Nephron (organoid): ENCODE measurements around the gene RSPH6A.
A peak's percentile ranks its signal among the peaks of the same experiment; 100 is the strongest.
"Not testable (repeated sequence)": the region's sequence is repeated elsewhere in the genome, so short reads cannot be mapped to it uniquely, and the experiment has no call there.

Experiments used
- H3K27ac Mint-ChIP-seq, 3 experiments: 2 replicates each; pipeline ENCODE4 v1.8.0; 2020; ENCODE audit warnings: mixed read lengths in 3 of 3, mild to moderate bottlenecking in 2 of 3, moderate library complexity in 1 of 3
- H3K27me3 Mint-ChIP-seq: 2 replicates; pipeline ENCODE4 v1.8.0; 2021; ENCODE audit warnings: low read depth, mild to moderate bottlenecking, moderate library complexity, mixed read lengths
- H3K36me3 Mint-ChIP-seq: 2 replicates; pipeline ENCODE4 v1.8.0; 2020; ENCODE audit warnings: low read depth, mixed read lengths
- H3K4me1 Mint-ChIP-seq: 2 replicates; pipeline ENCODE4 v1.8.0; 2020; ENCODE audit warnings: mixed read lengths
- H3K4me3 Mint-ChIP-seq, 3 experiments: 2 replicates each; pipeline ENCODE4 v1.8.0; 2020; ENCODE audit warnings: mild to moderate bottlenecking in 3 of 3, mixed read lengths in 3 of 3, moderate library complexity in 2 of 3
- H3K9me3 Mint-ChIP-seq: 2 replicates; pipeline ENCODE4 v1.8.0; 2020; ENCODE audit warnings: mixed read lengths
- CTCF ChIP-seq, 3 experiments: fragments of 200-600 bp; sonication (generic); IDR thresholded peaks; one replicate each; pipeline ENCODE4 v1.5.0; 2021; ENCODE audit warnings: antibody characterized with exemption in 3 of 3; ENCODE audit not compliant: unreplicated experiment in 3 of 3

RSPH6A gene

DNA sequence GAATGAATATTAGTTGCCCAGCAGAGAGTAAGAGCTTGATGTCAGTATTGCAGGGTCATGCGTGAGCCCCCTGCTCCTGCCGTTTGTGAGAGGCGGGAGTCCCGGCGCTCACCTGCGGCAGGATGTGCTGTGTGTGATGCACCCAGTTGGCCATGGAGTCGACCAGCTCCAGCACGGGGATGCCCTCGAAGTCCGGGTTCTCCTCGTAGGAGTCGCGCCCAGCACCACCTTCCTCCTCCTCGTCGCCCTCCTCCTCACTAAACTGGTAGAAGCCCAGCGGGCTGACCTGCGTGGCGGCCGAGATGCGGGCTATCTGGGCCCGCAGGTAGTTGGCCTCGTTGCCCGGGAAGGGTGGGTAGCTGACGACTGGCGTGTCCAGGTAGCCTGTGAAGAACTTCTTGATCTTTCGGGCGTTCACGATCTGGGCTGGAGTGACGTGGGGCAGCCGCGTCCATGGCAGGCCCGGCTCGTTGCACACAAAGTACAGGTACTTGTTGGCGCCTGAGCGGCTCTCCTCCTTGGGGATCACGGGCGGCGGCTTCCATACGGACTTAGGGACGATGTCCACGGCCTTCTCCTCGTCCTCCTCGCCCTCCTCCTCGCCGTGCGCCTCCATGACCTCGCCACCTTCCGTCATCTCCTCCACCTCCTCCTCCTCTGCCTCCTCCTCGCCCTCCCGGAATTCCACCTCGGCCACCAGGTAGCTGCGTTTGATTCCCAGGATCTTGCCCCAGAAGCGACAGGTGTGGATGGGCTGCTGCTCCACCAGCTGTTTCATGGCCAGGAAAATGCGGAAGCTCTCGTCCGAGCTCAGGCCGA lies 10.8 kb downstream of the RSPH6A start:
- TF ChIP-seq CTCF (IDR thresholded peaks at IDR 0.05; ENCODE audit: unreplicated experiment in 3 of 3), result no peak
- Mint-ChIP-seq H3K4me3 (no peak overlapping the region), H3K4me1 (peaks cover 6% of the 10 kb centered on the region)

GRCh38 chr19:45801603-45802175 lies 13.4 kb downstream of the RSPH6A start:
- H3K27me3 Mint-ChIP-seq, result peaks cover 11% of the 10 kb centered on the region
- no peak overlapping the region for H3K27ac Mint-ChIP-seq
- no peak for TF ChIP-seq CTCF (IDR thresholded peaks at IDR 0.05; ENCODE audit: unreplicated experiment in 3 of 3)
- no peaks in the 10 kb centered on the region for H3K36me3 Mint-ChIP-seq
- H3K9me3 Mint-ChIP-seq, result no peaks in the 10 kb centered on the region
- H3K4me3 Mint-ChIP-seq, result peak overlapping the region in 1 of 3 experiments; percentile 28
- peaks cover 11% of the 10 kb centered on the region for H3K4me1 Mint-ChIP-seq

More for the DNA sequence above, 10.8 kb downstream of the RSPH6A start:
- Mint-ChIP-seq H3K27me3 (peaks cover 11% of the 10 kb centered on the region), H3K36me3 (no peaks in the 10 kb centered on the region), H3K9me3 (no peaks in the 10 kb centered on the region), H3K27ac (no peak overlapping the region)

DNA sequence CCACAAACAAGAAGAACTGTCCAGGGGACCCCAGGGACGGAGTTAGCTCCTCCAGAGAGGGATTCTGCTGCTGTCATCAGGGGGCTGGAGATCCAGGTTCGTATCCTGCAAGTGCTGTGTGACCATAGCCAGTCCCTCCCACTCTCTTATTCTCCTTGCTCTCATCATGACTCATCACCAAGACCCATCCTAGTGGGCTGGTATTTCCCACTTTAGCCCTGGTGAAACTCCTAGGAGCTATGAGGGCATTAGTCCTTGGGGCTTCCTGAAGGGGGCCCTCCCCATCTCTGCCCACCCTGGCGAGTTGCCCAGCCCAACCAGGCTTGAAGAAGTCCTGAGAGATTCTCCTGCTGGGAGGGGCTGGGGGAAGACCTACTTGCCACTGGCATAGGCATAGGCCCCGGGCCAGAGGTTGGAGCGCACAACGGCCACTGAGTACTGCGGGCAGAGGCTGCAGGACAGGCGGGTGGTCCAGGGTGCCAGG lies 15.0 kb downstream of the RSPH6A start:
- no peaks in the 10 kb centered on the region for H3K36me3 Mint-ChIP-seq
- H3K27me3 Mint-ChIP-seq, result peaks cover 11% of the 10 kb centered on the region

GRCh38 chr19:45799541-45799940 lies 15.6 kb downstream of the RSPH6A start:
- not testable (repeated sequence) for H3K9me3 Mint-ChIP-seq, H3K36me3 Mint-ChIP-seq, H3K4me3 Mint-ChIP-seq, H3K27ac Mint-ChIP-seq
- H3K27me3 Mint-ChIP-seq, result peaks cover 15% of the 10 kb centered on the region
- peaks cover 16% of the 10 kb centered on the region for H3K4me1 Mint-ChIP-seq

More for the DNA sequence above, 15.0 kb downstream of the RSPH6A start:
- Mint-ChIP-seq H3K9me3 (no peaks in the 10 kb centered on the region), H3K4me3 (no peak overlapping the region), H3K4me1 (peaks cover 11% of the 10 kb centered on the region), H3K27ac (no peak overlapping the region)
- no peak for TF ChIP-seq CTCF (IDR thresholded peaks at IDR 0.05; ENCODE audit: unreplicated experiment in 3 of 3)

DNA sequence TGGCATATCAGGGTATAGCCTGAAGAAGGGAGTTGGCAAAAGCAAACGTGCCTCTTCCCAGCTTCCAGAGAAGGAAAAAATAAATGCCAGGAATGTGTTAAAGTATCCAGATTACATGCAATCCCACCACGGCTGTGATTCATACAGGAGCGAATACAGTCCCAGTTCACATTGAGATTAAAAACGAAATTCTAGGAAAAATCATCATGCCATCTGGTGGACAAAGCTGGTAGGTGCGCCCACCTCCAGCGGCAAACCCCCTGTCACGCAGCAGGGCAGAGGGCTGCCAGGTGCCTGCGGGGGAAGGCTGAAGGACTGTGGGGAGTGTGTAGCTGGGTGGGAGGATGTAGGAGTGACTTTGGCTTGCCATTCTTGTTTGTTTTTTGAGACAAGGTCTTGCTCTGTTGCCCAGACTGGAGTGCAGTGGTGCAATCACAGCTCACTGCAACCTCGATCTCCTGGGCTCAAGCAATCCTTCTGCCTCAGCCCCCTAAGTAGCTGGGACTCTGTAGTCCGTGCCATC lies 16.1 kb downstream of the RSPH6A start:
- Mint-ChIP-seq H3K27me3 (peaks cover 15% of the 10 kb centered on the region), H3K27ac (peak overlapping the region; percentile 16 to 64 (median 33)), H3K4me3 (peak overlapping the region in 2 of 3 experiments; percentile 0 to 14), H3K9me3 (no peaks in the 10 kb centered on the region), H3K4me1 (peaks cover 17% of the 10 kb centered on the region), H3K36me3 (no peaks in the 10 kb centered on the region)
- TF ChIP-seq CTCF (IDR thresholded peaks at IDR 0.05; ENCODE audit: unreplicated experiment in 3 of 3), result peak; percentile 84 to 88 (median 85)

GRCh38 chr19:45794627-45795026 lies 20.5 kb downstream of the RSPH6A start:
- Mint-ChIP-seq H3K9me3 (no peaks in the 10 kb centered on the region), H3K4me3 (peak overlapping the region; percentile 15 to 65 (median 16)), H3K27ac (peak overlapping the region in 1 of 3 experiments; percentile 17), H3K36me3 (peaks cover 10% of the 10 kb centered on the region), H3K4me1 (peaks cover 41% of the 10 kb centered on the region), H3K27me3 (peaks cover 4% of the 10 kb centered on the region)
- TF ChIP-seq CTCF (IDR thresholded peaks at IDR 0.05; ENCODE audit: unreplicated experiment in 3 of 3), result no peak
